DOHH2 (cell line): Measurements from ENCODE around the gene TBX21.

Source experiments
- H3F3A ChIP-seq: fragments of 200-600 bp; sonication (generic), shearing (Covaris generic); 2 replicates; pipeline ENCODE4 v1.6.0; 2016; ENCODE audit warnings: antibody characterized with exemption, mild to moderate bottlenecking; ENCODE audit not compliant: control insufficient read depth, insufficient read depth
- H3K27ac ChIP-seq: fragments of 200-600 bp; sonication (generic); 2 replicates; pipeline ENCODE4 v1.5.1; 2014; ENCODE audit warnings: low read depth, mild to moderate bottlenecking, low read length, moderate library complexity
- H3K27me3 ChIP-seq: fragments of 200-600 bp; sonication (generic); 2 replicates; pipeline ENCODE4 v1.6.1; 2014; ENCODE audit warnings: mild to moderate bottlenecking, low read length, mixed read lengths; ENCODE audit not compliant: control insufficient read depth
- H3K36me3 ChIP-seq: fragments of 200-600 bp; sonication (generic); 2 replicates; pipeline ENCODE4 v1.6.1; 2014; ENCODE audit warnings: mild to moderate bottlenecking, low read length, moderate library complexity, mixed read lengths; ENCODE audit not compliant: control insufficient read depth
- H3K4me1 ChIP-seq: fragments of 200-600 bp; sonication (generic); 2 replicates; pipeline ENCODE4 v1.6.1; 2014; ENCODE audit warnings: mild to moderate bottlenecking, low read length, mixed read lengths; ENCODE audit not compliant: control insufficient read depth
- H3K4me2 ChIP-seq: fragments of 200-600 bp; sonication (generic); 2 replicates; pipeline ENCODE4 v1.6.0; 2014; ENCODE audit warnings: mild to moderate bottlenecking, low read length, moderate library complexity
- H3K4me3 ChIP-seq: fragments of 200-600 bp; sonication (generic); 2 replicates; pipeline ENCODE4 v1.5.1; 2014; ENCODE audit warnings: mild to moderate bottlenecking, low read length, mixed read lengths
- H3K79me2 ChIP-seq: fragments of 200-600 bp; sonication (generic); 2 replicates; pipeline ENCODE4 v1.6.1; 2014; ENCODE audit warnings: mild to moderate bottlenecking, low read length, mixed read lengths; ENCODE audit not compliant: control insufficient read depth
- H3K9me2 ChIP-seq: fragments of 200-600 bp; sonication (generic); replicated peaks from 2 replicates; pipeline ENCODE4 v1.6.1; 2014; ENCODE audit warnings: mild to moderate bottlenecking, low read length, mixed read lengths; ENCODE audit not compliant: control insufficient read depth
- H3K9me3 ChIP-seq: fragments of 200-600 bp; sonication (generic); 2 replicates; pipeline ENCODE4 v1.6.1; 2014; ENCODE audit warnings: antibody characterized with exemption, low read length, mixed read lengths; ENCODE audit not compliant: control insufficient read depth, insufficient read depth
- H4K20me1 ChIP-seq: fragments of 200-600 bp; sonication (generic); 2 replicates; pipeline ENCODE4 v1.6.0; 2014; ENCODE audit warnings: low read depth, mild to moderate bottlenecking, antibody characterized with exemption, low read length, moderate library complexity; ENCODE audit not compliant: control insufficient read depth, insufficient read depth
- EZH2phosphoT487 ChIP-seq: fragments of 200-600 bp; sonication (generic); IDR thresholded peaks from 2 replicates; pipeline ENCODE4 v1.6.1; 2017; ENCODE audit warnings: borderline replicate concordance, mild to moderate bottlenecking, antibody characterized with exemption, low read length, moderate library complexity, mixed read lengths
- TF ChIP-seq, protein P1 (sequence below): fragments of 200-600 bp; sonication (generic); IDR thresholded peaks from one replicate; pipeline ENCODE4 v1.5.1; 2014; ENCODE audit warnings: antibody characterized with exemption, mild to moderate bottlenecking, low read depth, low read length; ENCODE audit not compliant: poor library complexity, severe bottlenecking

The TBX21 gene

DNA sequence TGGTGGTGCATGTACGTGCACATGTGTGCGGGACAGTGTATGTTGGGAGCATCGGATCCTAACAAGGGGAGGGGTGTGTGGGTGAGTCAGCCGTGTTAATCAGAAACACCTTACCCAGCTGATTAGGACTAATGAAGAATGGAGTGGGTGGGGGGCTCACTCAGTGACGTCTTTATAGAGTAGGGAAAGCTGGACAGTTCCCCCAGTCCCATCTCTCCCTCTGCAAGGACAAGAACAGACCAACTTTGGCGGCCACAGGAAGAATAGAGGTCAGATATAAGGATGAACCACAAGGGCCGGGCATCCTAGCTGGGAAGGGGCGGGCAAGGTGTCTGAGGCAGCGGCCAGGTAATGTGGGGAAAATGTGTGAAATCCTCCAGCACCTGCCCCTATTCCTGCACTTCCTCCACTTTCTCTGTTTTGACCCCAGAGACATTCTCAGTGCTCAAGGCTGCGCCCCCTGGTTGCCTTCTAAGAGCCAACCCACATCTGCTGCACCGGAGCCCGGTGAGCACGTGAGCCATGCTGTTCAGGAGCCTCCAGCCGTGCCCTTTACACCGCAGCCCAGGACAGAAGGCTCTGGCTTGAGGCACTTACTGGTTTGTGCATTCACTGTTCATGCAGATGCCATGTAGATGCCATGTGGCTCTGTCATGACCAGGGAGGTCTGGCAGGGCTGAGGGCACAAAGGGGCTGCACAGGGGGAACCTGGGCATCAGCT is 18.9 kb upstream of the TBX21 start:
- Histone ChIP-seq H3K79me2 (no peaks in the 10 kb centered on the region), H3K36me3 (no peaks in the 10 kb centered on the region), H3K27ac (no peak overlapping the region), H3K4me1 (peaks cover 23% of the 10 kb centered on the region), H3K4me3 (no peak overlapping the region), H4K20me1 (no peaks in the 10 kb centered on the region; the same call in 1 of the 2 replicates), H3K27me3 (peaks cover 37% of the 10 kb centered on the region), H3F3A (no peaks in the 10 kb centered on the region), H3K9me3 (no peaks in the 10 kb centered on the region), H3K4me2 (peak overlapping the region; percentile 7; the same call in 1 of the 2 replicates), H3K9me2 (no peaks in the 10 kb centered on the region)
- TF ChIP-seq, protein P1, sequence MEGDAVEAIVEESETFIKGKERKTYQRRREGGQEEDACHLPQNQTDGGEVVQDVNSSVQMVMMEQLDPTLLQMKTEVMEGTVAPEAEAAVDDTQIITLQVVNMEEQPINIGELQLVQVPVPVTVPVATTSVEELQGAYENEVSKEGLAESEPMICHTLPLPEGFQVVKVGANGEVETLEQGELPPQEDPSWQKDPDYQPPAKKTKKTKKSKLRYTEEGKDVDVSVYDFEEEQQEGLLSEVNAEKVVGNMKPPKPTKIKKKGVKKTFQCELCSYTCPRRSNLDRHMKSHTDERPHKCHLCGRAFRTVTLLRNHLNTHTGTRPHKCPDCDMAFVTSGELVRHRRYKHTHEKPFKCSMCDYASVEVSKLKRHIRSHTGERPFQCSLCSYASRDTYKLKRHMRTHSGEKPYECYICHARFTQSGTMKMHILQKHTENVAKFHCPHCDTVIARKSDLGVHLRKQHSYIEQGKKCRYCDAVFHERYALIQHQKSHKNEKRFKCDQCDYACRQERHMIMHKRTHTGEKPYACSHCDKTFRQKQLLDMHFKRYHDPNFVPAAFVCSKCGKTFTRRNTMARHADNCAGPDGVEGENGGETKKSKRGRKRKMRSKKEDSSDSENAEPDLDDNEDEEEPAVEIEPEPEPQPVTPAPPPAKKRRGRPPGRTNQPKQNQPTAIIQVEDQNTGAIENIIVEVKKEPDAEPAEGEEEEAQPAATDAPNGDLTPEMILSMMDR = peak; percentile 30
- no peak for TF ChIP-seq EZH2phosphoT487

DNA sequence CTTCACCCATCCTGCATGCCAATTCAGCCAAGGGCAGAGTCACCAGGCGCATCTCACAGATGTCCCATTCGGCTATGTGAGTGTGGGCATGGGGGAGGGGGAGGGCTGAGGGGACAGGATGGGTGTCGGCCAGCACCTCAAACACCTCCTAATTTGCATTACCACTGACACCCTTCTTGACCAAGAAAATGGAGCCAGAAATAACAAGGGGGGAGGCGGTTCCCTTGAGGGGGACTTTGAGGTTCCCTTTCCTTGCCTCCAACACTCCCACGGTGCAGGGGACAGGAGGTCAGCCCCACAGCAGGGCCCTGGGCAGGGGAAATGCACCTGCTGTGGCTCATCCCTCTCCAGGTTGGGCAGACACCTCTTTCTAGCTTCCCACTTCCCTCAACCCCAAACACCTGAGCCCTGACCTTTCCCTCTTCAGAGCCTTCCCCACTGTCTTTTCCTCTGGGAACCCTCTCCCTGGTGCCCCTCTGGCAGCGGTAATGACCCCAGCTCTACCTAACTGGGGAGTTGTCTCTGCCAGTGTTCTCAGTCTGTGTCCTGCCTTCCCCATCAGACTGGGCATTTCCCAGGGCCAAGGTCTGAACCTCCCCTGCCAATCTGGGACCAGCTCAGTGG is 18.2 kb upstream of the TBX21 start:
- H4K20me1 ChIP-seq = no peaks in the 10 kb centered on the region; the same call in 1 of the 2 replicates
- H3K36me3 ChIP-seq = no peaks in the 10 kb centered on the region
- H3F3A ChIP-seq = no peaks in the 10 kb centered on the region
- H3K9me2 ChIP-seq = no peaks in the 10 kb centered on the region
- peaks cover 23% of the 10 kb centered on the region for H3K4me1 ChIP-seq
- no peak overlapping the region for H3K4me3 ChIP-seq
- no peak overlapping the region for H3K27ac ChIP-seq
- no peaks in the 10 kb centered on the region for H3K9me3 ChIP-seq
- H3K79me2 ChIP-seq = no peaks in the 10 kb centered on the region
- TF ChIP-seq, protein P1 = no peak
- no peak for TF ChIP-seq EZH2phosphoT487
- H3K27me3 ChIP-seq = peaks cover 44% of the 10 kb centered on the region
- peak overlapping the region; percentile 7; the same call in 1 of the 2 replicates for H3K4me2 ChIP-seq

DNA sequence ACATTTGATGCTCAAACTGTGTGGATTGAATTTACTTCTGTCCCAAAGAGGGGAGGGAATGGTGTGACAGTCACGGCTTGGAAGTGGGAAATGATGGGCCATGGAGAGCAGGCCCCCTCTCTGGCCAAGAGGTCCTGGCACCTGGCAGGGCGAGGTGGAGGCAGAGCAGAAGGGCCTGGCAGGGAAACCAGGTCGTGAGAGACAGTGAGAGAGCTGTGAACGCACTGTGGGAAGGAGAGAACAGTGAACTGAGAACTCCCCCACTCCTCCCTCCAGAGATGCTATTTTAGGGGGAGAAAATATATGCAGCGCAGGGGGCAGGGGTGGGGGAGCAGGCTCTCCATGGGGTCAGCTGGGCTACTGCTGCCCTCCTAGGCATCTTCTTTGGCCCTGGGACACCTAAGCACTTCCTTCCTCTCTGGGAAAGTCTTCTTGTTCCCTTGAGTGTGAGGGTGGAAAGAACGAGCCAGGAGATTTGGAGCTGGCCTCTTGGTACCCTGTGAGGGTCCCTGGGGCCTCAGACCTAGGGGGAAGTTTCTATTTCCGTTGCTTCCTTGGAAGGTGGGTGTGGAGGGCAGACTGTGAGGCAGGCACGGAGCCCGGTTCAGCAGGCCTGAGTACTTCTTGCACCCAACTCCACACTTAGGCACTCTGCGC is 17.2 kb upstream of the TBX21 start:
- H3K27me3 ChIP-seq = peaks cover 53% of the 10 kb centered on the region
- H3K4me2 ChIP-seq = no peak overlapping the region

More for the DNA sequence above, 17.2 kb upstream of the TBX21 start:
- Histone ChIP-seq H3K36me3 (no peaks in the 10 kb centered on the region), H4K20me1 (no peaks in the 10 kb centered on the region; the same call in 1 of the 2 replicates), H3K27ac (no peak overlapping the region), H3K4me1 (peaks cover 23% of the 10 kb centered on the region), H3K4me3 (no peak overlapping the region), H3K9me3 (no peaks in the 10 kb centered on the region), H3F3A (no peaks in the 10 kb centered on the region), H3K9me2 (no peaks in the 10 kb centered on the region), H3K79me2 (no peaks in the 10 kb centered on the region)
- no peak for TF ChIP-seq EZH2phosphoT487
- TF ChIP-seq, protein P1 = no peak
